GM21528 (cell line): ENCODE data around the gene NR1I3.
A peak's percentile ranks its signal among the peaks of the same experiment; 100 is the strongest.
"Not testable (repeated sequence)": the region's sequence is repeated elsewhere in the genome, so short reads cannot be mapped to it uniquely, and the experiment has no call there.

Source experiments
- ATAC-seq: cut with Tn5 transposase; IDR thresholded peaks from one replicate; pipeline ENCODE4 v1.9.1; 2021; ENCODE audit warnings: mild to moderate bottlenecking, moderate library complexity; ENCODE audit not compliant: unreplicated experiment, low FRiP score

Gene NR1I3

GRCh38 chr1:161251579-161251978, 13.6 kb upstream of the NR1I3 start:
- ATAC-seq, result no peak

DNA sequence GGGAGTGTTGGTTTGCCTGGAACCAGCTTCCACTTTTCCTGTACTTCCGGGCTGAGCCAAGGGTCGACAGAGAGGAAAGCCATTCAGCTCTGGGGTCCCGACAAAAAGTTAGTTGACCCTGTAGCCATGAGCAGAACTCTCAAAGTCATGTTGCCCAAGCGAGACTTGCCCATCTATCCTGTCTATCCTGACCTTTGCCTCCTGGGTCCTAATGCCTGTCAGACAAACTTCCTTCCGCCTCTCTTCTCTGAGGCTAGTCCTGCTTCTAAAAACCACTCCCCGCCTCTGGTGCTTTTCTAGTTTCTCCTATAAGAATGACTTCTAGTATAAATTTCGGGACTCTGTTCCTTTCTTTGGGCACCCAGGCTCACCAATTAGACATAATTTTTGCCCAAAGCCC, 12.8 kb upstream of the NR1I3 start:
- ATAC-seq, result no peak

- ATAC-seq, result not testable (repeated sequence)
Measured at GRCh38 chr1:161250100-161250499, 12.1 kb upstream of the NR1I3 start.

GRCh38 chr1:161244888-161245287, 6.9 kb upstream of the NR1I3 start:
- no peak for ATAC-seq

DNA sequence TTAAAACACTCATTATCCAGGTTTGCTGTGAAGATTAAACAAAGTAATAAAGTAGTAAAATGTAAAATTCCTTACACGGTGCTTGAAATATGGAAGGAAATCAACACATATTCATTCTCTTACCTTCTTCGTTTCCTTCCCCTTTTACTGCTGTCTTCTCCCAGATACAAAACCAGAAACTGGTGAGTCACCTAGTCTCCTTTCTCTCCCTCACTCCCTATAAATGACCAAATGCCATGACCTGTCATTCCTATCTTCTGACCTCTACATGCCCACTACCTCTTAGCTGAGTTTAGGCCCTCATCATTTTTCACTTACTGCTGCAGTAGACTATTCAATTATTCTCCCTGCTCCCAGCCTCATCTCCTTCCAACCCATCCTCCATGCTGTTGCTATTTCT, 4.3 kb upstream of the NR1I3 start:
- ATAC-seq, result no peak

DNA sequence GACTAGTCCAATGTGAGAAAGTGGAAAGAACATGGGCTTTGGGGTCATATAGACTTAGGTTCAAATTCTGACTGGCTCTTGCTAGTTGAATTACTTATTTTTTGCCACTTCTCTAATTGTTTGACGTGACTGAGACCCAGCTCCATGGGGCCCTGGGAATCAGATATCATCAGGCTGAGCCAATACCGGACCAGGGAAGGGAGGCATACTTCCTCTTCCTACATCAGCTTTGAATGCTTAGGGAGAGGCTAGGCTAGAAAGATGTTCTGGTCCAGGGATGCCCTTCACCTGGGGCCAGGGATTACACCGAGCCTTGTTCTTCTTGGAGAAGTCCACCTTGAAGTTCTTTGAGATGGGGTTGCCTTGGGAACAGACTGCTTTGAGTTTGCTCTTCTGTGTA, 3.7 kb upstream of the NR1I3 start:
- no peak for ATAC-seq

GRCh38 chr1:161235957-161236775, 1.8 kb downstream of the NR1I3 start:
- ATAC-seq, result no peak

GRCh38 chr1:161233102-161233501, 4.9 kb downstream of the NR1I3 start:
- no peak for ATAC-seq

- no peak for ATAC-seq
Measured at GRCh38 chr1:161230762-161231161, 7.2 kb downstream of the NR1I3 start.

- no peak for ATAC-seq
Measured at GRCh38 chr1:161229896-161230295, 8.1 kb downstream of the NR1I3 start.

DNA sequence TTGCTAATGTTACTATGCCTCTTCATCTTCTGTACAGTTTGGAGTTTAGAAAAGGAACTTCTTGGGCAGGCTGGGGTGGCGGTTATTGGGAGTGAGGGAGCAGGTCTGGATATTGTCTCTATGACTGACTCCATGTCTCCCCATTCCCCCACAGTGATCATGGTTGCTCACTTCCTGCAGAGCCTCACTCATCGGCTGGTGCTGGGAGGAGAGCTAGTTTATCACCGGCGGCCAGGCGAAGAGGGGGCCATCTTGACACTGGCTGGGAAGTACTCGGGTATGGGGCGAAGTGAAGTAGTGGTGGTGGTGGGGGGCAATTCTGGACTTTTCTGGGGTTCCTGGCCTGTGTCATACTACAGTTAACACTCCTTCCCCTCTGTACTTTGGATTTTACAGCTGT, 10.0 kb downstream of the NR1I3 start:
- ATAC-seq, result no peak

GRCh38 chr1:161227196-161227871, 10.7 kb downstream of the NR1I3 start:
- peak; percentile 39 for ATAC-seq

DNA sequence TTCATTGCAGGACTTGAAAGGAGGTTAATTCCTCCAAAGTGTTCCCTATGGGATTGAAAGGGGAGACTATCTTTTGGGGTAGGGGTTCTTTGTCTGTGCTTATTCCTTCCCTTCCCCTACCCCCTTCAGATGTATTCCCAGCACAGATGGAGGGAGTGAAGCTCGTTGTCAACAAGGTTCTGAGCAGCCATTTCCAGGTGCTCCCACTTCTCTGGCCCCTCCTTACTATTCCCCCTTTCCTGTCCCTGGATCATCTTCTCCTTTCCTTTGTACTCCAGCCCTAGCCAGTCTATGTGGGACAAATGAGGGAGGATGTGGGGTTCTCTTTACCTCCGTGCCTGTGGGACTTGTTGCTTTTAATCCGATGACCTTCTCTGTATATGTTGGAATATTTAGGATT, 11.2 kb downstream of the NR1I3 start:
- no peak for ATAC-seq

- no peak for ATAC-seq
Measured at GRCh38 chr1:161226320-161226711, 11.7 kb downstream of the NR1I3 start.

DNA sequence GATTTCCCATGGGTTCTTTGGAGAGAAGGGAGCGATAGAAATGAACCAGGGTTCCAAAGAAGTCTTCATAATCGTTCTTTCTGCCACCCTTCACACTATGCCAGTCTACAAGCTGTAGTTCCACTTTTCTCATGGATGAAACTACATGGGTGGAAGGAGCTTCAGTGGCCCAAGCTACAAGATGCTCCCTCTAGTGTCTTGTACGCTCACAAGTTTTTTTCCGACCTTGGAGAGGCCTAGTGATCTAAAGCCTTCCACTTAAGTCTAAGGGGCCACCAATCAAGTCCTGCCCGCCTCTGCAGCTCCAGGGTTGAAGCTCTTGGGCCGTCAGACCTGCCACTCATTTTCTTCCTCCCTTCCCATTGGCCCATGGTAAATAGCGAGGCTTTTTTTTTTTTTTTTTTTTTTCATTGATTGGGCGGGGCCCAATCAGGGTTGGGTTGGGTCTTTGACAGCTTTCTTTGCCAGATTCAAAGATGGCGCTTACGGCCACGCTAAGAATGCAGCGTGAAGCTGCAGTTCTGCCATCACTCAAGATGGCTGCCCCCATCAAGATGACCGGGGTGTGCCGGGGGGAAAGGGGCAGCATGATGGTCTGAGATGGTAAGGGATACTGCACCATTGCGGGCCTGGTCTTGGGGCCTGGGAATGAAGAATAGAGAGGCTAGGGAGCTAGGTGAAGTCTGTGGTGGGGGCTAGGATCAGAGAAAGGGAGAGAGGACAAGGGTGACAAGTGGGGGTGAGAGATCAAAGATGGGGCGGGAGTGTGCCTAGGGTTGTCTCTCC, 12.3 kb downstream of the NR1I3 start, which contains the start of gene TOMM40L:
Gene TOMM40L, plus strand, starts transcription at position 527 of the 786 bp plus-strand sequence. CDS start 430 bp downstream, outside the sequence.
- ATAC-seq, result peak; percentile 94

DNA sequence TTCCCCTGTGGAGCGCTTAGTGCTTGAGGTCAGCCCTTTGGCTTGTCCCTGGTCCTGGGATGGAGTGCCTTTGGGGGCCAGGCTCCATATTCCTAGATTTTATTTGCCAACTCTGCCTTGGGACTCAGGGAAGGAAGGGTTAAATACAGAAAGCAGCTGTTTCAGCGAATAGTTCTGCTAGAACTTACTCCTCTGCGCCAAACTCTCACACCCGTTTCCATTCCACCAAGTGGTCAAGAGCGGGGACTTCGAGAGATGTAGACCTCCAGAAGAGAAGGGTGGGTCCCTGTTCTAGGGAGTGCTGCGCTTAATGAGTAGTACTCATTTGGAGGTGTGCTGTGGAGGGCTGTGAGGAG, 12.8 kb downstream of the NR1I3 start:
- ATAC-seq, result no peak

GRCh38 chr1:161224695-161225087, 13.3 kb downstream of the NR1I3 start:
- not testable (repeated sequence) for ATAC-seq

- ATAC-seq, result no peak
Measured at GRCh38 chr1:161223805-161224694, 14.0 kb downstream of the NR1I3 start.

DNA sequence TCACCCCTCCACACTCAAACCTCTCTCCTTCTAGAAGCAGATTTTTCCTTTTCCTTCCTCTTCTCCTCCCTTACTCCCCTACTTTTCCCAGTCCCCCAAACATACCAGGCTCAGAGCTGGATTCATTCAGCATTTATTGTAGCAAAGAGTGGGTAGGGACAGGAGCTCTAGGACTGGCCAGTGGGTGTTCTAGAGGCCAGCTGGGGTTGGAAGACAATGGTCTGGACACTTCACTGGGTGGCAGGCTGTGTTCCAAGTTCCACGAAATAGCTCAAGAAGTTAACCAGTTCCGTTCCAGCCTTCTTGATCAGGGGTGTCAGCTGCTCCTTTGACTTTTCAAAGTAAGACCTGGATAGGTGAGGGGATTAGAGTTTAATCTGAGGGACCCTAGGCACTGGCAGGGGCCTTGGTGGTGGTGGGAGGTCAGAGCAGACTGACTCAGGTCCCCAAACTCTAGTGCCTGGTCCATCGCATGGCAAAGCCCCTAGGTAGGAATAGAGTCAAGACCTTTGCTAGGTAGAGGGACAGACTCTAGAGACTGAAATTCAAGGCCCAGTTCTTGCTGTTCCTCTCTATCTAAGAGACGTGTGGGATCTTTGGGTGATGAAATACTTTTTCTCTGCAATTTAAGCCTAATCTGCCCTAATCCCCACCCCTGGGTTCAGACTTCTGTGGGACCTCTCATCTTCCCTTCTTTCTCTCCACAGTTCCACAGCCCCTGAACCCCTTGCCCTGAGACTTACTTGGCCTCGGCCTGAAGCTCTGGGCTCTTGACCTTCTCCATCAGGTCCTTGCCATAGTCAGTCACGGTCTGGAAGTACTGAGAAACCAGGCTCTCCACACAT, 15.6 kb downstream of the NR1I3 start:
- ATAC-seq, result no peak
